CD4-positive, alpha-beta memory T cell (primary cell): ENCODE results near the gene KHNYN. TPM values are rescaled to one million over a fixed set of nuclear protein-coding genes. Genes with fewer than 3 reads are reported as not detected.

ENCODE experiments used
- CTCF ChIA-PET: fragments of 350-600 bp; sonication (Branson Sonifier 250); formaldehyde crosslinking; loops from one replicate; lab custom pipeline; 2021; ENCODE audit warnings: inconsistent platforms; ENCODE audit not compliant: partially characterized antibody; lab: Charles Lee
- POLR2A ChIA-PET: fragments of 350-600 bp; sonication (Branson Sonifier 250); formaldehyde crosslinking; loops from one replicate; lab custom pipeline; 2021; ENCODE audit not compliant: partially characterized antibody; lab: Charles Lee
- DNase-seq, 5 donors: peaks; one replicate each; pipeline versions ENCODE4 v3.0.0 to v3.0.0-alpha.2; 2020 to 2022; ENCODE audit warnings: mixed read lengths in 1 of 5
- H3K27ac ChIP-seq: one replicate; pipeline ENCODE4 v1.7.0; 2013; ENCODE audit warnings: low read depth, low read length
- H3K27me3 ChIP-seq: 2 replicates; pipeline ENCODE4 v1.7.0; 2013; ENCODE audit warnings: mild to moderate bottlenecking, low read length, moderate library complexity; ENCODE audit not compliant: insufficient read depth
- H3K36me3 ChIP-seq: 2 replicates; pipeline ENCODE4 v1.7.0; 2013; ENCODE audit warnings: mild to moderate bottlenecking, low read length, moderate library complexity; ENCODE audit not compliant: insufficient read depth
- H3K4me1 ChIP-seq: 2 replicates; pipeline ENCODE4 v1.7.0; 2013; ENCODE audit warnings: mild to moderate bottlenecking, low read length, moderate library complexity; ENCODE audit not compliant: insufficient read depth
- H3K4me3 ChIP-seq, 2 donors: one replicate each; pipeline ENCODE4 v1.7.0; 2013; ENCODE audit warnings: low read length in 2 of 2, mild to moderate bottlenecking in 1 of 2
- H3K9me3 ChIP-seq, 2 donors: one replicate each; pipeline ENCODE4 v1.7.0; 2013; ENCODE audit warnings: low read length in 2 of 2, control low read depth in 1 of 2; ENCODE audit not compliant: control insufficient read depth in 1 of 2
- H3K27ac Mint-ChIP-seq, 7 donors: one replicate each; pipeline ENCODE4 v1.8.0; 2020 to 2021; ENCODE audit warnings: mixed read lengths in 7 of 7, mild to moderate bottlenecking in 6 of 7, inconsistent platforms in 3 of 7, moderate library complexity in 3 of 7
- H3K27me3 Mint-ChIP-seq, 2 donors: one replicate each; pipeline ENCODE4 v1.8.0; 2020 to 2021; ENCODE audit warnings: mixed read lengths in 2 of 2
- H3K36me3 Mint-ChIP-seq, 2 donors: one replicate each; pipeline ENCODE4 v1.8.0; 2020 to 2021; ENCODE audit warnings: mixed read lengths in 2 of 2, inconsistent platforms in 1 of 2, mild to moderate bottlenecking in 1 of 2
- H3K4me1 Mint-ChIP-seq, 4 donors: one replicate each; pipeline ENCODE4 v1.8.0; 2020 to 2021; ENCODE audit warnings: mixed read lengths in 4 of 4, mild to moderate bottlenecking in 1 of 4
- H3K4me3 Mint-ChIP-seq, 8 donors: one replicate each; pipeline ENCODE4 v1.8.0; 2020 to 2021; ENCODE audit warnings: mixed read lengths in 8 of 8, mild to moderate bottlenecking in 7 of 8, moderate library complexity in 6 of 8, inconsistent platforms in 3 of 8
- H3K9me3 Mint-ChIP-seq, 8 donors: one replicate each; pipeline ENCODE4 v1.8.0; 2020 to 2021; ENCODE audit warnings: mixed read lengths in 8 of 8, mild to moderate bottlenecking in 5 of 8, inconsistent platforms in 3 of 8, moderate library complexity in 1 of 8
- intact Hi-C: fragments of 100-400 bp; cut with micrococcal nuclease; formaldehyde crosslinking; loops from one replicate; pipeline ENCODE4 v1.15.1; 2023
- polyA plus RNA-seq, 2 donors: library from polyadenylated mRNA; unstranded; fragments of 300-500 nt; fragmentation: Illumina TruSeq; gene quantifications; one replicate each; pipeline ENCODE4 v1.2.3, GENCODE V29; 2021
- total RNA-seq, 2 experiments: library from RNA; stranded (reverse); gene quantifications; one replicate each; pipeline ENCODE4 v1.2.3, GENCODE V29; 2021

Gene KHNYN
- total and polyA plus RNA-seq, 4 experiments from 2014 or later = 11.6 to 142 (median 78.9) TPM

- peaks cover 40% of the 10 kb centered on the region for H3K36me3 ChIP-seq
- no peak for DNase-seq
- ChIA-PET CTCF (interaction anchor here (0.9 to 24.1 kb wide), 4 partner anchors 8 to 197 kb away, joined by 5 to 791 read pairs (median 37); partner anchors contain the start of genes ADCY4, CBLN3, CIDEB and KHNYN), POLR2A (interaction anchor here (1.0 to 9.9 kb wide), 5 partner anchors 11 to 196 kb away, joined by 3 to 215 read pairs (median 17); partner anchors contain the start of genes ADCY4, CBLN3, KHNYN and RIPK3)
- H3K4me1 ChIP-seq = peaks cover 43% of the 10 kb centered on the region
- intact Hi-C loops = loop anchor here (5.0 kb wide), 1 partner anchor 382 kb away; no protein-coding TSS in a partner anchor
- no peaks in the 10 kb centered on the region for H3K27me3 Mint-ChIP-seq
- H3K27ac ChIP-seq = no peak overlapping the region
- H3K4me1 Mint-ChIP-seq = peaks cover 30 to 85% (median 57%) of the 10 kb centered on the region in 4 donors
- peak overlapping the region in 4 of 7 donors; percentile 33 to 67 (median 56) for H3K27ac Mint-ChIP-seq
- H3K4me3 ChIP-seq = no peak overlapping the region
- H3K36me3 Mint-ChIP-seq = peaks cover 27 to 70% of the 10 kb centered on the region in 2 donors
- H3K9me3 ChIP-seq = no peaks in the 10 kb centered on the region
- peaks cover 0 to 2% (median 0%) of the 10 kb centered on the region in 8 donors for H3K9me3 Mint-ChIP-seq
- no peak overlapping the region for H3K4me3 Mint-ChIP-seq
- no peaks in the 10 kb centered on the region for H3K27me3 ChIP-seq
Measured at GRCh38 chr14:24439257-24439656, 9.5 kb downstream of the KHNYN start.

DNA sequence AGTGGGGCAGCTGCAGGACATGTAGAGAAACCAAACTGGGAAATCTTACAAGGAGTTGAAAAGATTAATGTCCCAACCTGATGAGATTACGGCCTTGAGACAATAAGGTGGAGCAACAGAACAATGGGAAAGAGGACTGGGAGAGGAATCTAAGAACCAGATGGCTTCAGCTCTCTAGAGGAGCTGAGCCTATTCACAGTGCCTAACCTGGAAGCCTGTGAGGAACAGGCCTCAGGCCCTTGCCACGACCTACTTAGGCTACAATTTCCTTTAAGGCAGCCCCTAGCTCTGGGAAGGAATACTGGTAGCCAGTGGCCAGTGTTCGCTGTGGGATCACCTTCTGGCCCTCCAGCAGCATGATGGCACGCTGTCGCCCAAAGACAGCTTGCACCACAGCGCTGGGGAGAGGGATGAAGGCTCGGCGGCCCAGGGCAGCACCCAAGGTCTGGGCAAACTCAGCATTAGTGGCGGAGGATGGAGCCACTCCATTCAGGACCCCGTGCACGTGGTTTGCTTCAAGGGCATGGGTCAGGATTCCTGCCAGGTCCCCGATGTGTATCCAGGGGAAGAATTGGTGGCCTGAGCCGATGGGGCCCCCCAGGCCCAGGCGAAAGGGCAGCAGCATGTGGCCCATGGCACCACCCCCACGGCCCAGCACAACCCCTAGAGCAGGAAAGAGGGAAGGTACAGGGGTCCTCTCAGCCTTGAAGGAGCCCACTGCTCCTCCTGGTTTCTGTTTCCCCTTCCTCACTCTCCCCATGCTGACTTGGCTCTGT lies 10.3 kb downstream of the KHNYN start:
- Mint-ChIP-seq H3K27ac (peak overlapping the region in 5 of 7 donors; percentile 33 to 95 (median 63)), H3K4me1 (peaks cover 30 to 79% (median 57%) of the 10 kb centered on the region in 4 donors), H3K36me3 (peaks cover 23 to 63% of the 10 kb centered on the region in 2 donors), H3K9me3 (peaks cover 0 to 2% (median 0%) of the 10 kb centered on the region in 8 donors), H3K4me3 (peak overlapping the region in 1 of 8 donors; percentile 48), H3K27me3 (no peaks in the 10 kb centered on the region)
- Histone ChIP-seq H3K4me1 (peaks cover 43% of the 10 kb centered on the region), H3K9me3 (no peaks in the 10 kb centered on the region), H3K27ac (no peak overlapping the region), H3K27me3 (no peaks in the 10 kb centered on the region), H3K4me3 (no peak overlapping the region), H3K36me3 (peaks cover 40% of the 10 kb centered on the region)
- intact Hi-C loops = loop anchor here (5.0 to 10.0 kb wide), 4 partner anchors 237 to 975 kb away; partner anchors contain the start of genes NGDN and THTPA
- ChIA-PET CTCF (interaction anchor here (0.9 to 24.1 kb wide), 4 partner anchors 8 to 197 kb away, joined by 5 to 791 read pairs (median 37); partner anchors contain the start of genes ADCY4, CBLN3, CIDEB and KHNYN), POLR2A (interaction anchor here (1.0 to 9.9 kb wide), 6 partner anchors 12 to 197 kb away, joined by 3 to 215 read pairs (median 22); partner anchors contain the start of genes ADCY4, CBLN3, KHNYN and LTB4R)
- no peak for DNase-seq

GRCh38 chr14:24440606-24441399 lies 11.0 kb downstream of the KHNYN start:
- POLR2A ChIA-PET = interaction anchor here (1.2 to 9.9 kb wide), 10 partner anchors 13 to 227 kb away, joined by 3 to 215 read pairs (median 16); partner anchors contain the start of genes ADCY4, CBLN3, CHMP4A and DHRS1
- peaks cover 39% of the 10 kb centered on the region for H3K36me3 ChIP-seq
- no peak overlapping the region for H3K4me3 ChIP-seq
- Mint-ChIP-seq H3K36me3 (peaks cover 19 to 56% of the 10 kb centered on the region in 2 donors), H3K27ac (peak overlapping the region; percentile 84 to 99 (median 95)), H3K4me3 (peak overlapping the region; percentile 87 to 97 (median 92)), H3K9me3 (peaks cover 0 to 2% (median 0%) of the 10 kb centered on the region in 8 donors), H3K27me3 (no peaks in the 10 kb centered on the region), H3K4me1 (peaks cover 28 to 71% (median 53%) of the 10 kb centered on the region in 4 donors)
- intact Hi-C loops = loop anchor here (5.0 to 10.0 kb wide), 3 partner anchors 236 to 976 kb away; partner anchors contain the start of genes NGDN and THTPA
- CTCF ChIA-PET = interaction anchor here (1.3 to 24.1 kb wide), 4 partner anchors 9 to 198 kb away, joined by 3 to 791 read pairs (median 37); partner anchors contain the start of genes ADCY4, CBLN3, KHNYN and RIPK3
- DNase-seq = no peak
- H3K27me3 ChIP-seq = no peaks in the 10 kb centered on the region
- H3K9me3 ChIP-seq = no peaks in the 10 kb centered on the region
- H3K4me1 ChIP-seq = peaks cover 43% of the 10 kb centered on the region
- peak overlapping the region; percentile 93 for H3K27ac ChIP-seq

DNA sequence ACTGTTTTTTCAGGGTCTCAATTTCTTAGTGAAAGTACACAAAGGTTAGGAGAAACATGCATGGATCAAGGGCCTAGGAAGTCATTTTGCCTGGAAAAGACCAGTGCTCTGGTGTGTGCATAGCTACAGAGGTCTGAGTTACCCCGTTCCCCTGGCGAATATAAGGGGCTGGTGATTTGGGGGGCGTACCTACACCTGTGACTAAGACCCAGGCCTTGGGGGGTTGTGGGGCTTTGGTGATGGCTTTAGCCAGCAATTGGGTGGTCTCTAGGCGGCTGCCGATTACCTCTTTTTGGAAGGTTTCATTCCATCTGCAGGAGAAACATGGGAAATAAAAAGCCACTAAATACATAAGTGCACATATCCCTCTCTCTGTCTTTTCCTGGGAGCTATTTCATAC lies 11.7 kb downstream of the KHNYN start:
- Mint-ChIP-seq H3K4me3 (peak overlapping the region; percentile 87 to 97 (median 92)), H3K36me3 (peaks cover 19 to 52% of the 10 kb centered on the region in 2 donors), H3K4me1 (peaks cover 26 to 67% (median 50%) of the 10 kb centered on the region in 4 donors), H3K27me3 (no peaks in the 10 kb centered on the region), H3K9me3 (peaks cover 0 to 2% (median 0%) of the 10 kb centered on the region in 8 donors), H3K27ac (peak overlapping the region; percentile 93 to 99 (median 99))
- DNase-seq = no peak
- Histone ChIP-seq H3K36me3 (peaks cover 33% of the 10 kb centered on the region), H3K4me1 (peaks cover 36% of the 10 kb centered on the region), H3K4me3 (peak overlapping the region; percentile 57 to 85), H3K9me3 (no peaks in the 10 kb centered on the region), H3K27ac (peak overlapping the region; percentile 93), H3K27me3 (no peaks in the 10 kb centered on the region)
- POLR2A ChIA-PET = interaction anchor here (0.8 to 9.9 kb wide), 16 partner anchors 14 to 1120 kb away, joined by 3 to 215 read pairs (median 8); partner anchors contain the start of genes ADCY4, CBLN3, CHMP4A and DHRS1
- CTCF ChIA-PET = interaction anchor here (0.7 to 24.1 kb wide), 8 partner anchors 10 to 246 kb away, joined by 3 to 791 read pairs (median 4); partner anchors contain the start of genes ADCY4, CBLN3, KHNYN and RIPK3
- intact Hi-C loops = loop anchor here (5.0 to 10.0 kb wide), 3 partner anchors 236 to 977 kb away; partner anchors contain the start of genes NGDN and THTPA

DNA sequence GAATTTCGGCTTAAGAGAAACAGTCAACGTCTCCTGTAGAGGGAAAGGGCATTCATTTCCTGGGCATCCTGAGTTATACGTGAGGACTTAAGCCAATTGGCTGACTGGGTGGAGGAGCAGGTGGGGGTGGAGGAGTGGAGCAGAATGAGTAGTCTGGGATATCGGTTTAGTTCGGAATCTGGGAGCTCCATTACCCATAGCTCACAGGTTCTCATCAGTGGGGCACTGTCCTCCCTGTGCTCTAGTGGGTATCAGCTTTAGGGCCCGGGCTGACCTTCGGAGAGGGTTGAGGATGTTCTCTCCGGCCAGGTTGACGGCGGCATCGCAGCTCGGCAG lies 12.1 kb downstream of the KHNYN start:
- Histone ChIP-seq H3K27me3 (no peaks in the 10 kb centered on the region), H3K4me3 (peak overlapping the region; percentile 57 to 85), H3K9me3 (no peaks in the 10 kb centered on the region), H3K27ac (peak overlapping the region; percentile 93), H3K4me1 (peaks cover 32% of the 10 kb centered on the region), H3K36me3 (peaks cover 32% of the 10 kb centered on the region)
- Mint-ChIP-seq H3K4me1 (peaks cover 23 to 63% (median 46%) of the 10 kb centered on the region in 4 donors), H3K4me3 (peak overlapping the region; percentile 87 to 97 (median 92)), H3K27ac (peak overlapping the region; percentile 93 to 99 (median 99)), H3K9me3 (peaks cover 0 to 2% (median 0%) of the 10 kb centered on the region in 8 donors), H3K27me3 (no peaks in the 10 kb centered on the region), H3K36me3 (peaks cover 15 to 48% of the 10 kb centered on the region in 2 donors)
- intact Hi-C loops = loop anchor here (1.0 to 10.0 kb wide), 7 partner anchors 13 to 977 kb away; partner anchors contain the start of genes CBLN3, GMPR2, KHNYN and MDP1
- DNase-seq = no peak
- ChIA-PET CTCF (interaction anchor here (0.7 to 24.1 kb wide), 8 partner anchors 10 to 246 kb away, joined by 3 to 791 read pairs (median 4); partner anchors contain the start of genes ADCY4, CBLN3, KHNYN and RIPK3), POLR2A (interaction anchor here (0.7 to 9.9 kb wide), 20 partner anchors 14 to 1120 kb away, joined by 3 to 215 read pairs (median 6); partner anchors contain the start of genes ADCY4, CBLN3, CHMP4A and CIDEB)
